Mesothelial cell of epicardium (in vitro differentiated cells): ENCODE measurements around the gene IKBKE. TPM values are rescaled to one million over a fixed set of nuclear protein-coding genes. Genes with fewer than 3 reads are reported as not detected.

Source experiments
- DNase-seq, 2 experiments: peaks; one replicate each; pipeline ENCODE4 v3.0.0; 2021; ENCODE audit warnings: low spot score in 2 of 2; ENCODE audit not compliant: unreplicated experiment in 2 of 2
- H3K27ac Mint-ChIP-seq: 2 replicates; pipeline ENCODE4 v1.8.0; 2021; ENCODE audit warnings: mixed read lengths
- H3K27me3 Mint-ChIP-seq: 2 replicates; pipeline ENCODE4 v1.8.0; 2021; ENCODE audit warnings: low read depth, mixed read lengths
- H3K36me3 Mint-ChIP-seq: 2 replicates; pipeline ENCODE4 v1.8.0; 2021; ENCODE audit warnings: mixed read lengths
- H3K4me1 Mint-ChIP-seq: 2 replicates; pipeline ENCODE4 v1.8.0; 2021; ENCODE audit warnings: mixed read lengths
- H3K4me3 Mint-ChIP-seq: 2 replicates; pipeline ENCODE4 v1.8.0; 2021; ENCODE audit warnings: mild to moderate bottlenecking, moderate library complexity, mixed read lengths
- H3K9me3 Mint-ChIP-seq: 2 replicates; pipeline ENCODE4 v1.8.0; 2021; ENCODE audit warnings: mixed read lengths
- total RNA-seq: library from RNA; stranded (reverse); gene quantifications from 3 replicates; pipeline ENCODE4 v1.2.1, GENCODE V29; 2021
- TF ChIP-seq, protein P1 (sequence below): fragments of 200-600 bp; sonication (generic); IDR thresholded peaks from one replicate; pipeline ENCODE4 v1.5.0; 2021; ENCODE audit warnings: antibody characterized with exemption; ENCODE audit not compliant: unreplicated experiment

IKBKE gene
- total RNA-seq, 1 donor from 2014 or later: 7.9 TPM

GRCh38 chr1:206535853-206536188 is 65.5 kb downstream of the IKBKE start:
- Mint-ChIP-seq H3K4me3 (no peak overlapping the region), H3K36me3 (no peaks in the 10 kb centered on the region), H3K4me1 (peaks cover 21% of the 10 kb centered on the region), H3K27me3 (peaks cover 4% of the 10 kb centered on the region), H3K9me3 (no peaks in the 10 kb centered on the region), H3K27ac (no peak overlapping the region)
- TF ChIP-seq, protein P1, sequence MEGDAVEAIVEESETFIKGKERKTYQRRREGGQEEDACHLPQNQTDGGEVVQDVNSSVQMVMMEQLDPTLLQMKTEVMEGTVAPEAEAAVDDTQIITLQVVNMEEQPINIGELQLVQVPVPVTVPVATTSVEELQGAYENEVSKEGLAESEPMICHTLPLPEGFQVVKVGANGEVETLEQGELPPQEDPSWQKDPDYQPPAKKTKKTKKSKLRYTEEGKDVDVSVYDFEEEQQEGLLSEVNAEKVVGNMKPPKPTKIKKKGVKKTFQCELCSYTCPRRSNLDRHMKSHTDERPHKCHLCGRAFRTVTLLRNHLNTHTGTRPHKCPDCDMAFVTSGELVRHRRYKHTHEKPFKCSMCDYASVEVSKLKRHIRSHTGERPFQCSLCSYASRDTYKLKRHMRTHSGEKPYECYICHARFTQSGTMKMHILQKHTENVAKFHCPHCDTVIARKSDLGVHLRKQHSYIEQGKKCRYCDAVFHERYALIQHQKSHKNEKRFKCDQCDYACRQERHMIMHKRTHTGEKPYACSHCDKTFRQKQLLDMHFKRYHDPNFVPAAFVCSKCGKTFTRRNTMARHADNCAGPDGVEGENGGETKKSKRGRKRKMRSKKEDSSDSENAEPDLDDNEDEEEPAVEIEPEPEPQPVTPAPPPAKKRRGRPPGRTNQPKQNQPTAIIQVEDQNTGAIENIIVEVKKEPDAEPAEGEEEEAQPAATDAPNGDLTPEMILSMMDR: no peak
- DNase-seq: no peak

- TF ChIP-seq, protein P1: no peak
- no peak for DNase-seq
- no peak overlapping the region for H3K4me3 Mint-ChIP-seq
- peak overlapping the region; percentile 72 for H3K27ac Mint-ChIP-seq
- peaks cover 4% of the 10 kb centered on the region for H3K27me3 Mint-ChIP-seq
- no peaks in the 10 kb centered on the region for H3K36me3 Mint-ChIP-seq
- H3K4me1 Mint-ChIP-seq: peaks cover 21% of the 10 kb centered on the region
- no peaks in the 10 kb centered on the region for H3K9me3 Mint-ChIP-seq
These were observed 66.9 kb downstream of the IKBKE start for GRCh38 chr1:206537141-206537540.

- H3K36me3 Mint-ChIP-seq: no peaks in the 10 kb centered on the region
- TF ChIP-seq, protein P1: no peak
- no peaks in the 10 kb centered on the region for H3K9me3 Mint-ChIP-seq
- peaks cover 21% of the 10 kb centered on the region for H3K4me1 Mint-ChIP-seq
- no peak overlapping the region for H3K4me3 Mint-ChIP-seq
- H3K27ac Mint-ChIP-seq: no peak overlapping the region
- no peak for DNase-seq
- H3K27me3 Mint-ChIP-seq: peaks cover 4% of the 10 kb centered on the region
These were observed 68.0 kb downstream of the IKBKE start for GRCh38 chr1:206538086-206538770.

DNA sequence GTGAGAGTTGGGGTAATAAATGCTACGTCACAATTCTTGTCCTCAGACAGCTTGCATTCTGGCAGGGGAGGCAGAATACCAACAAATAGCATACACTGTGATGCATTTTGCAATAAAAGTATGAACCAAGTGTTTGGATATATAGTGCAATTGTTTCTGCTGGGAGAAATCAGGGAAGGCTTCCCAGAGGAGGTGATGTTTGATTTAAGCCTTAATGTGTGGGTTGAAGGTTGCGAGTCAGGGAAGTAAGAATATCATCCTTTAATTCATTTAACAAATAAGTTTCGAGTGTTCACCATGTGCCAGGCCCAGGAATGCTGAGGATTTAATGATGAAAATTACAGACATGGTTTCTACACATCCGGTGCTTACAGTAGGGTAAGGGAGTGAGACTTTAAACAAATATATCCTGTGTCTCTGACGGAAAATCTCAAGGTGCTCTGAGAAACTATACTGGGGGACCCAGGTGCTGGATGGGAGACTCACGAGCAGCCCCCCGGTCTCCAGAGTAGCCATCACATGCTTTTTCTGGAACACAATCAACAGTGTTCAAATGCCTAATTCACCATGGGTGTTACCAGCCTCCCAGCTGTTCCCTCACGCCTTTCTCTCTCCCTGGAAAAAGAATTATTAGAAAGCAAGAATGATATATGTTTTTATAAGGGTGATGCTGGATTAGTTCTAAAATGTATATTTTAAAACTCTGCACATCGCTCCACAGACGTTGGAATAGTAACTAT is 68.8 kb downstream of the IKBKE start:
- TF ChIP-seq, protein P1: no peak
- Mint-ChIP-seq H3K9me3 (no peaks in the 10 kb centered on the region), H3K36me3 (no peaks in the 10 kb centered on the region), H3K4me1 (peaks cover 21% of the 10 kb centered on the region), H3K27ac (no peak overlapping the region), H3K4me3 (no peak overlapping the region), H3K27me3 (peaks cover 4% of the 10 kb centered on the region)
- DNase-seq: no peak

GRCh38 chr1:206540044-206540780 is 69.9 kb downstream of the IKBKE start:
- Mint-ChIP-seq H3K4me1 (peaks cover 24% of the 10 kb centered on the region), H3K36me3 (no peaks in the 10 kb centered on the region), H3K27ac (no peak overlapping the region), H3K9me3 (no peaks in the 10 kb centered on the region), H3K4me3 (no peak overlapping the region), H3K27me3 (peaks cover 4% of the 10 kb centered on the region)
- DNase-seq: no peak
- TF ChIP-seq, protein P1: no peak
